Measurements from ENCODE around the gene PAK4.

The PAK4 gene

DNA sequence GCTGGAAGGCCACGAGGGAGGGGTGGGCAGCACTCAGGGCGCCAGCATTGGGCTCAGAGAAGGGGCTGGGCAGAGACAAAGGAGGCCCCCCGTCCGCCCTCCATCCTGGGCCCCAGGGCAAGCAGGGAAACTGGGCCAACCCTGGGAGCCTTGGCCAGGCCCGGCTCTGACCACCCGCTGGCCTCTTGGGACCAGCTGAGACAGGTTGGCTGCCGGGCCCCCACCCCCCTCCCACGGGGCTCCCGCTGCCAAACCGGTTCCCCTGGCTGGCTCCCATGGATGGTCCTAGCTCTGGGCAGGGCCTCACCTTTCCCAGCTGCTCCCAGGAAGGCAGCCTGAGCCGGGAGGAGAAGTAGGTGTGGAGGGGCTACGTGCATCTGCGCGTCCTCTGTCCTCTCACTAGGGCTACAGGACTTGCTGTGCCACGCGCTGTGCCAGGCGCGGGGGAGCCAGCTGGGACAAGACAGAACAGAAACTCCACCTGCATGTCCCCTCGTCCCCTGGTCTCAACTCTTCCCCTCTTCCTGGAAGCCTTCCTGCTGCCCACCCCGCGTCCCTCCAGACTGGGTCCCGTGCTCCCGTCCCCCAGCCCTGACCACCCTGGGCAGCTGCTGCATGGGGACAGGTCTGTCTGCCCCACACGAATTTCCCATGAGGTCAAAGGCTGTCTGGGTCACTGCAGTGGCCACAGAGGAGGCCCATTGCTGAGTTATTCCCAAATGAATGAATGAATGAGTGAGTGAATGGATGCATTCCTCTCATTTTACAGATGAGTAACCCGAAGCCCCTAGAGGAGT, 42.1 kb downstream of the PAK4 start:
- DNase-seq: no peak

DNA sequence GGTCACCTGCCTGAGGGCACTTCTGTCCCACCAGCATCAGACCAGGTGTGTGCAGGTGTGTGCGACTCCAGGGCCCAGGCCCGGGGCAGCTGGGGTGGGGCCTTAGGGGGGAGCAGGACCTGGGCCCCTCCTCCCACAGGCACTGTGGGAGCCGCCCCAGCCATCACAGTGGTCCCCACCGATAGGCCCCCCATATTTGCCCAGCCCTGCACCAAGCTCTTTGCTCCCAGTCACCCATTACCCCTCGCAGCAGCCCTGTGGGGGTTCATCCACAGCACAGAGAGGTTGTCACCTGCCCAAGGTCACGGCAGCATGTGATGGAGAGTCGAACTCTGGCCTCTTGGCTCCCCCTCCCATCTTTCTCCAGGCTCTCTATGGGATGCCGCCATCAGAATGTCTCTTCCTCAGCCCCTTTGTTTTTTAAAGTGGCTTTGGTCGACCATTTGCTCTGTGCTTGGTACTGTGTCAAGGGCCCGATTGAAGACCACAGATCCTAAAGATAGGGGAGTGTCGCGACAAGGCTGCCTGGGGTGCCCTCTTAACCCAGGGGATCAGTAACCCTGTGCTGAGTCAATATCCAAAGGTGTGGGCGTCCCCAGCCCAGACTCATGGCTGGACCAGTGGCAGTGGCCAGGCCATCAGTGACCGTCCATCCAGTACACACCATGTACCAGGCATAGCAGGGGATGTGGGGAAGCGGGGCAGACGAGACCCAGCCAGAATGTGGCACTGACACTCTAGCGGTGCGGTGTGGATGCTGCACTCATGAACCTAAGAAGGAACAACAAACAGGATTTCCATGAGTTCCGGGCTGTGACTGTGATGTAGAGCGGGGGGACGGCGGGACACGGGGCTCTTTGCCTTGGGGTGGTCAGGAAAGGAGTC, 42.9 kb downstream of the PAK4 start:
- DNase-seq: no peak

DNA sequence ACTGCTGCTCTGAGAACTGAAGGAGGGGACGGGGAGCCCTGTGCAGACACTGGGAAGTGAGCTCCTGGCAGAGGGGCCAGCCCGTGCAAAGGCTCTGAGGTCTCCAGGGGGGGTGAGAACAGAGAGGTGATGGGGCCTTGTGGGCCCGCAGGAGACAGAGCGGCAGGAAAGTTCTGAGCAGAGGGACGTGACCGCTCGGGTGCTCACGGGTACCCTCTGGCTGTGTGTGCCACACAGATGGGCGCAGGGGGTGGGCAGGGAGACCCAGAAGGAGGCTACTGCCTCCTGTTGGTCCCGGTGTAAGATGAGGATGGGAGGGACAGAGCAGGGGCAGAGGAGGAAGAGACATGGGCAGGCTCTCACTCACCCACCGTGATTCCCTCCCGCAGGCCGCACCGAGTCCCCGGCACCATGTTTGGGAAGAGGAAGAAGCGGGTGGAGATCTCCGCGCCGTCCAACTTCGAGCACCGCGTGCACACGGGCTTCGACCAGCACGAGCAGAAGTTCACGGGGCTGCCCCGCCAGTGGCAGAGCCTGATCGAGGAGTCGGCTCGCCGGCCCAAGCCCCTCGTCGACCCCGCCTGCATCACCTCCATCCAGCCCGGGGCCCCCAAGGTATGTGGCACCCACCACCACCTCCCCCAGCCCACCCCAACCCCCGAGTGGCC, 43.7 kb downstream of the PAK4 start:
- DNase-seq: no peak

- no peak for DNase-seq
Observed at GRCh38 chr19:39170386-39171231, 45.0 kb downstream of the PAK4 start.

DNA sequence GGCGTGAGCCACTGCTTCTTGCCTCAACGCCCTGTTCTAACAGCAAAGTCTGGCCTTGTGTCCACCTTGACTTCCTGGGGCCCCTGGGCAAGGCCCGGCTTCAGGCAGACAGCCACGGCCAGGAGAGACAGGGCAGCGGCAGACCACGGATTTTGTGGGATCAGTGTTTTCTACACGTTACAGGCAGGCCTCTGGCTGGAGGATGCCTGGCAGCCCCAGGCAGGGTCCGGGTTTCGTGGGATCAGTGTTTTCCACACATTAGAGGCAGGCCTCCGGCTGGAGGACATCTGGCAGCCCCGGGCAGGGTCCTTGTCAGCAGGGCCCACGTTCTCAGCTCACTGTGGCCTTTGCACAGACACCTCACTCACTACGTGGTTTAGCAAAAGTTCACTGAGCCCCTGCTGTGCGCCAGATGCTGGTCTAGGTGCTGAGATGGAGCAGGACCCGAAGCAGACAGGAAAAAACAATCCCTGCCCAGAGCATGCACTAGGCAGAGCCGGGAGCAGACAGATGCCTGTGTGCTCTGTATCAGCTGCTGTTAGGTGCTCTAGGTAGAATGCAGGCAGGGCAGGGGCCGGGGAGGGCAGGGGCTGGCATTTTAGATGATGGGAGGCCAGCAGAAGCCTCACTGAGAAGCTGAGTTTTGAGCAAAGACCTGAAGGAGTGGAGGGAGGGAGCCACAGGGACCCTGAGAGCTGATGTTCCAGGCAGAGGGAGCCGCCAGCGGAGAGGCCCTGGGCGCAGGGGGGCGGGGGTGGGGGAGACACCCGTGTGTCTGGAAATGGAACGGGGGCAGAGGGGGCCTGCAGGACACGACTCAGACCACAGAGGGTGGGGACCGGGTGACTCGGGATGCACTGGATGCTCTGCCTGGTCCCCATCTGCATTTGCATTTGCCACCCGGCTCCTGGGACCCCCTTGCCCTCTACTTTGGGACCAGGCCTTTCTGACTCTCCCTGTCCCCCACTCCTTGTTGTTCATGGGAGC, 46.2 kb downstream of the PAK4 start:
- no peak for DNase-seq

DNA sequence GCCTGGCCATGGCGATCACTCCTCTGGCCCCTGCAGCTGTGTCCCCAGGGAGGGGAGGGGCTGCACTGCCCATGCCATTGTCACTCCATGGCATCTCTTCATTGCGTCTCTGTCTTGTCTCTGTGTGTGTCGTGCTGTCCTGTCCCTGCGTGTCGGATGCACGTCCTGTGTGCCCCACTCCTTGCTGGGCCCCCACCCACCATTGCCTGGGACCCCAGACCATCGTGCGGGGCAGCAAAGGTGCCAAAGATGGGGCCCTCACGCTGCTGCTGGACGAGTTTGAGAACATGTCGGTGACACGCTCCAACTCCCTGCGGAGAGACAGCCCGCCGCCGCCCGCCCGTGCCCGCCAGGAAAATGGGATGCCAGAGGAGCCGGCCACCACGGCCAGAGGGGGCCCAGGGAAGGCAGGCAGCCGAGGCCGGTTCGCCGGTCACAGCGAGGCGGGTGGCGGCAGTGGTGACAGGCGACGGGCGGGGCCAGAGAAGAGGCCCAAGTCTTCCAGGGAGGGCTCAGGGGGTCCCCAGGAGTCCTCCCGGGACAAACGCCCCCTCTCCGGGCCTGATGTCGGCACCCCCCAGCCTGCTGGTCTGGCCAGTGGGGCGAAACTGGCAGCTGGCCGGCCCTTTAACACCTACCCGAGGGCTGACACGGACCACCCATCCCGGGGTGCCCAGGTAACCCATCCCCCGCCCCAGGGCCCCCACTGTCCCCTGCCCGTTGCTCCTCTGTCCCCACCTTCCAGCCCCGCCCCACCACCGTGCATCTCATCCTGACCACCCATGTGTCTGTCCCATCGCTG, 47.3 kb downstream of the PAK4 start:
- DNase-seq: no peak

GRCh38 chr19:39173502-39173991, 48.0 kb downstream of the PAK4 start:
- DNase-seq: no peak

DNA sequence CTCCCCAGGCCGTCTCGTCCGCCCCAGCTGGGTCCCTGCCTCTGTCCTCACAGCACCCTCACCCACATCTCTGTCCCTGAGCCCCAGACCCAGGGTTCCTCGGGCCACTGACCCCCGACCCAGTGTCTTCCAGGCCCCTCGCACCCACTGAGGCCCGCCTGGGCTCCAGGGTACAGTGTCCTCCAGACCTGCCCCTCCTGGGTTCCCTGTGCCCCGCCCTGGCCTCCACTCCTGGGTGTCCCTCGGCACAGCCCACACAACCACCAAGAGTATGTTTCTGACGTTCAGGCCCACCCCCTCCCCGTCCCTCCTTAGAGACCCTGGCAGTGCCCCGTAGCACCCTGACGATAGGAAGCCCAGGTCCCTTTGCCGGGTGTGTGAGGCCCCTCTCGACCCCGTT, 48.6 kb downstream of the PAK4 start:
- DNase-seq: no peak

DNA sequence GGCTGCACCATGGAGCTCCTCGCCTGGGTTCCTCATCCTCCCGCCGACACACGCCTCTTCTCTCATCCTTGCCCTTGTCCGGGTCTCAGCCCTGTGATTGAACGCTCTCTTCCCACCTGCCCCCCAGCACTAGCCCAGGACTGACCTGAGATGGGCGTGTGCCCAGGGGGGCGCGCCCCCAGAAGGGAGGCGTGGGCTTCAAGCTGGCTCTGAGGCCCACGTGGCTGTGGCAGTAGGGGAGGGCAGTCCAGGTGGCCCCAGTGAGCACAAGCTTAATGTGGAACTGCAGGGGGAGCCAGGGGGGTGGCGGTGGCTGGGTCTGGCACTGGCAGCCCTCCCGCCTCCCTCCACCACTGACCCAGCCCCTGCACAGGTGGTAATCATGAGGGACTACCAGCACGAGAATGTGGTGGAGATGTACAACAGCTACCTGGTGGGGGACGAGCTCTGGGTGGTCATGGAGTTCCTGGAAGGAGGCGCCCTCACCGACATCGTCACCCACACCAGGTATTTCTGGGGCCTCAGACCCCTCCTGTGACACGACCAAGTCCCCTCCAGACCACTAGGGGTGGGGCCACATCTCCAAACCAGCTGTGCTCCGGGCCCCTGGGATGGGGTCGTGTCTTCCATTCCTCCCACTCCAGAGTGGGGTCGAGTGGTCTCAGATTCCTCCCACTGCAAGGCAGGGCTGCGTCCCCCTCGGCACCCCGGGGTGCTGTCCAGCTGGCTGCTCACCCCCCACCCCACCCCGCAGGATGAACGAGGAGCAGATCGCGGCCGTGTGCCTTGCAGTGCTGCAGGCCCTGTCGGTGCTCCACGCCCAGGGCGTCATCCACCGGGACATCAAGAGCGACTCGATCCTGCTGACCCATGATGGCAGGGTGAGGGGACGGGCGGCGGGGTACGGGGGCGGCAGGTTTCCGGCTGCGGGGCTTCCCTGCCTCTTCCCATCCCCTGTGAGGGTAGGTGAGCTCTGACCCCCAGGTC, 49.3 kb downstream of the PAK4 start:
- DNase-seq: no peak

DNA sequence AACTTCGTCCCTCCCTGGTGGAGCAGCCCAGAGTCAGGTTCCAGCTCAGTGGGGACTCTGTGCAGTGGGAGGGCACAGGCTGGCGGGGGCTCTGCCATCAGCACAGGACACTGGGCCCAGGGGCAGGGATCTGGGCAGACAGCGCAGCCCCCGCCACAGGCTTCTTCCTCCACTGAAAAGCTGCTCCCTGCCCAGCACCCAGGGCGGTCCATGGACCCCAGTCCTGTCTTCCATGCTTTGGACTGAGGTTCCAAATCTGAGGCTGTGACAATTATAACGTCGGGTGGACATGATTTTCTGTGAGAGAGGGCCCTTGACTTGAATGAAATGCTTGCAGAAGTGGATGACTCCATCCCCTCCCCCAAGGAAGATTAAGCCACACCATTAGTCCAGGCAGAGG, 50.0 kb downstream of the PAK4 start:
- DNase-seq: no peak

DNA sequence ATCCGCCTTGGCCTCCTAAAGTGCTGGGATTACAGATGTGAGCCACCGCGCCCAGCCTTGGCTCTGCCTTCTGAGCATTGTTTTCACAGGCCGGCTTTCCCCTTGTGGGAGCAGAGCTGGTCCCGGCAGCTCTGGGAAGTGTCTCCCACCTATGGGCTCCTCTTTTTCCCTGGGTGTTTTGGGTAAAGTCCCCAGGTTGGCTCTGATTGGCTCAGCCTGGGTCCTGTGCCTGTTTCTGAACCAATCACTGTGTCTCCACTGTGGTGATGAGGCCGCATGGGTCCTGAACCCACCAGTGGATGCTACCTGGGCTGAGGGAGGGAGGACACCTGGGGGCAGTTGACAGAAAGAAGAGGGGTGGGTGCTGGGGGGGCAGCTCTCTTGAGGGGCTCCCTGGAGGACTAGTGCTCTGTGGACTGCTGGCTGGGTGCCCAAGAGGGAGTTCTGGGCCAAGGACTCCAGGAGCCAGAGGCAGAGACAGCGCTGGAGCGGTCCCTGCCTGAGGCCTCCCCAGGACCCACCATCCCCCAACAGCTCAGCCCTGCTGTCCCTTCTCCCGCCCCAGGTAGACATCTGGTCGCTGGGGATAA, 51.6 kb downstream of the PAK4 start:
- no peak for DNase-seq

- DNase-seq: no peak
Observed at GRCh38 chr19:39177736-39178135, 52.1 kb downstream of the PAK4 start.

GRCh38 chr19:39178296-39179006, 52.9 kb downstream of the PAK4 start:
- no peak for DNase-seq

DNA sequence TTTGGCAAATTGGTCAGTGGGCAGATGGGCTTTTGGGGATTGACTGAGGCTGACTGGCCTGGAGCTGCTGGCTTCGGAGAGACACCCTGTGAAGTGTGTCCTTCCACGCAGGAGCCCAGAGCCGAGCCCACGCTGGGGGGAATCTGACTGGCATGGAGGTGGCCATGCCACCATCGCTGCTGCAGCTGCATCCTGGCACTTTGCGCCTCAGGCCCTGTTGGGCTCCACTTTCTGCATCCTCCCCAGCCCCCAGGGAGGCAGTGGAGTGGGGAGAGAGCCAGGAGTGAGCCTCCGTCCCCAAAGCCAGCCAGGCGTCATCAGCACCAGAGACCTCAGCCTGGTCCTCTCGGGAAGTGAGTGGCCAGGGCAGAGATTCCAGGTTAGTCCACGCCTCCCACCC, 54.2 kb downstream of the PAK4 start:
- DNase-seq: no peak

DNA sequence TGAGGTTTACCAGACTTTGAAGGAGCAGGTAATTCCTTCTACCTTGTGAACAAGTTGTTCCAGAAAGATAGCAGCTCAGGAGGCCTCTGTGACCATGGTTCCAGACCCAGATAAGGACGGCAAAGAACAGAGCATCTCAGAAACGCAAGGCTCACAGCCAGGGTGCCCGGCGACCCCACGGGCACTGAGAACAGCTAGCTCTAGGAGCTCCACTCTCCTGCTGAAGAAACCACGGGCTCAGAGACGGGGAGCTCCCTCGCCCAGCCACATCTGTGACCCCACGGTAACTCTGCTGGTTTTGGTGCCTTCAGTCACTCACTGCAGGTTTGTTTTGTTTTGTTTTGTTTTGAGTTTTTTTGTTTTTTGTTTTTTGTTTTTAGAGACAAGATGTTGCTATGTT, 55.2 kb downstream of the PAK4 start:
- DNase-seq: no peak

- no peak for DNase-seq
Observed at GRCh38 chr19:39181500-39182173, 56.1 kb downstream of the PAK4 start.

DNA sequence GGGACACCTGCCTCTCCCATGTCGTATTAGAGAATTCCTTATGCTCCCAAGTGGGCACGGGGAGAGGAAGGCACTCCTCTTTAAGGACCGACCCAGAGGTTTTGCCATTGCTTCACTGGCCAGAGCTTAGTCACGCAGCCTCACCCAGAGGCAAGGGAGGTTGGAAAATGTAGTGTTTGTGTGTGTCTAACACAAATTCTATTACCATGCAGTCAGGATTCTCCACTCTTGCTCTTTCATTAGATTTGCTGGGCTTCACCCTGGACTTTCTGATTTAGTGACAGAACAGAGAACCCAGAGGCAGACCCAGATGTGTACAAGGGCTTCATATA, 56.6 kb downstream of the PAK4 start:
- no peak for DNase-seq

DNA sequence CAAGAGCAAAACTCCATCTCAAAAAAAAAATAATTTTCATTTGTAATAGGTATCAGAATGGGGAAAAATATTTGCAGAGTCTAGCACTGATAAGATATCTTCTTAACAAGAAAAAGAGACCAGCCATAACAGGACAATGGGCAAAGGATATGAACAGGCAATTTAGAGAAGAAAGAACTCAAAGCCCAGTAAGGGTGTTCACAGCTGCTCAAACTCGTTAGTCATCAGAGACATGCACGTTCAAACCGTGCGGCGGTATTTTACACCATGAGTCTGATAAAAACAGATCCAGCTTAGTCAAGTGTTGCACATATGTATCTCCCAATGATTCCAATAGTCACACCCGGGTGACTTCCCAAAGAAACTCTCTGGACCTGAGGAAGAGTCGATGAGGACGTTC, 57.5 kb downstream of the PAK4 start:
- no peak for DNase-seq
